Chondrocyte (in vitro differentiated cells): ENCODE measurements around the gene KCNQ5. TPM values are rescaled to one million over a fixed set of nuclear protein-coding genes. Genes with fewer than 3 reads are reported as not detected.

ENCODE experiments used
- DNase-seq: peaks from one replicate; pipeline ENCODE4 v3.0.0; 2021; ENCODE audit warnings: mixed read lengths, low spot score
- H3K27ac Mint-ChIP-seq: one replicate; pipeline ENCODE4 v1.8.0; 2021; ENCODE audit warnings: mild to moderate bottlenecking, moderate library complexity, mixed read lengths; ENCODE audit not compliant: unreplicated experiment
- H3K27me3 Mint-ChIP-seq: 2 replicates; pipeline ENCODE4 v1.8.0; 2021; ENCODE audit warnings: low read depth, mixed read lengths
- H3K36me3 Mint-ChIP-seq: 2 replicates; pipeline ENCODE4 v1.8.0; 2021; ENCODE audit warnings: low read depth, mixed read lengths
- H3K4me1 Mint-ChIP-seq: 2 replicates; pipeline ENCODE4 v1.8.0; 2021; ENCODE audit warnings: low read depth, mild to moderate bottlenecking, mixed read lengths
- H3K4me3 Mint-ChIP-seq: one replicate; pipeline ENCODE4 v1.8.0; 2021; ENCODE audit warnings: mild to moderate bottlenecking, moderate library complexity, mixed read lengths; ENCODE audit not compliant: unreplicated experiment
- H3K9me3 Mint-ChIP-seq: 2 replicates; pipeline ENCODE4 v1.8.0; 2021; ENCODE audit warnings: low read depth, mixed read lengths
- CTCF ChIP-seq: fragments of 200-600 bp; sonication (generic); IDR thresholded peaks from 2 replicates; pipeline ENCODE4 v1.5.0; 2021; ENCODE audit warnings: antibody characterized with exemption, mild to moderate bottlenecking, moderate library complexity
- total RNA-seq: library from RNA; stranded (reverse); gene quantifications from 3 replicates; pipeline ENCODE4 v1.2.1, GENCODE V29; 2021

KCNQ5 gene
- total RNA-seq, 1 donor from 2014 or later, result 4.1 TPM

GRCh38 chr6:72661411-72661810, 39.5 kb downstream of the KCNQ5 start:
- TF ChIP-seq CTCF, result no peak
- Mint-ChIP-seq H3K36me3 (peaks cover 1% of the 10 kb centered on the region), H3K4me1 (peaks cover 9% of the 10 kb centered on the region), H3K4me3 (no peak overlapping the region), H3K27me3 (no peaks in the 10 kb centered on the region), H3K27ac (no peak overlapping the region), H3K9me3 (no peaks in the 10 kb centered on the region)
- no peak for DNase-seq

GRCh38 chr6:72665599-72665998, 43.7 kb downstream of the KCNQ5 start:
- H3K9me3 Mint-ChIP-seq, result peaks cover 3% of the 10 kb centered on the region
- no peaks in the 10 kb centered on the region for H3K27me3 Mint-ChIP-seq
- DNase-seq, result no peak
- no peak overlapping the region for H3K27ac Mint-ChIP-seq
- no peak overlapping the region for H3K4me3 Mint-ChIP-seq
- no peak for TF ChIP-seq CTCF
- peaks cover 2% of the 10 kb centered on the region for H3K36me3 Mint-ChIP-seq
- peaks cover 4% of the 10 kb centered on the region for H3K4me1 Mint-ChIP-seq

GRCh38 chr6:72669324-72669723, 47.5 kb downstream of the KCNQ5 start:
- Mint-ChIP-seq H3K9me3 (peaks cover 3% of the 10 kb centered on the region), H3K4me1 (no peaks in the 10 kb centered on the region)

GRCh38 chr6:72672906-72673305, 51.0 kb downstream of the KCNQ5 start:
- peaks cover 11% of the 10 kb centered on the region for H3K4me1 Mint-ChIP-seq
- H3K27ac Mint-ChIP-seq, result no peak overlapping the region
- H3K4me3 Mint-ChIP-seq, result no peak overlapping the region
- H3K9me3 Mint-ChIP-seq, result no peaks in the 10 kb centered on the region
- no peaks in the 10 kb centered on the region for H3K27me3 Mint-ChIP-seq
- peaks cover 2% of the 10 kb centered on the region for H3K36me3 Mint-ChIP-seq
- no peak for TF ChIP-seq CTCF
- no peak for DNase-seq

More at GRCh38 chr6:72669324-72669723, 47.5 kb downstream of the KCNQ5 start:
- Mint-ChIP-seq H3K27ac (no peak overlapping the region), H3K36me3 (peaks cover 2% of the 10 kb centered on the region), H3K27me3 (no peaks in the 10 kb centered on the region), H3K4me3 (no peak overlapping the region)
- TF ChIP-seq CTCF, result no peak
- no peak for DNase-seq

- no peak for DNase-seq
- Mint-ChIP-seq H3K9me3 (no peaks in the 10 kb centered on the region), H3K36me3 (no peaks in the 10 kb centered on the region), H3K27ac (no peak overlapping the region), H3K4me3 (no peak overlapping the region), H3K27me3 (no peaks in the 10 kb centered on the region), H3K4me1 (peaks cover 14% of the 10 kb centered on the region)
- TF ChIP-seq CTCF, result no peak
Observed at GRCh38 chr6:72674842-72675241, 53.0 kb downstream of the KCNQ5 start.
